ENCODE results near the gene RIMS4. TPM values are rescaled to one million over a fixed set of nuclear protein-coding genes. Genes with fewer than 3 reads are reported as not detected.

Gene RIMS4
- total RNA-seq, 1 experiment from 2014 or later, result 16.3 TPM

- H3K79me2 ChIP-seq (ENCODE audit: insufficient read depth, low read length), result no peaks in the 10 kb centered on the region
- H2BK120ac ChIP-seq (ENCODE audit: low read depth, low read length, poor library complexity, severe bottlenecking), result no peak overlapping the region
- H3K18ac ChIP-seq (ENCODE audit: insufficient read length, low read depth, low read length), result no peak overlapping the region
Observed at GRCh38 chr20:44765701-44766347, 44.5 kb downstream of the RIMS4 start.

More at GRCh38 chr20:44765701-44766347, 44.5 kb downstream of the RIMS4 start:
- H4K8ac ChIP-seq (replicated peaks; ENCODE audit: insufficient read length, low read depth, low read length), result no peak overlapping the region
- Mint-ChIP-seq H3K36me3 (ENCODE audit: insufficient read depth in 1 of 3, low read depth in 3 of 3) (peaks cover 0 to 3% (median 0%) of the 10 kb centered on the region in 3 experiments; a peak in 3 of 7 replicates), H3K4me3 (peak overlapping the region in 1 of 2 experiments; percentile 8; a peak in 1 of 5 replicates), H3K4me1 (peaks cover 17 to 26% of the 10 kb centered on the region in 2 experiments), H3K27ac (peak overlapping the region; percentile 19 to 64 (median 44); a peak in 3 of 7 replicates), H3K27me3 (ENCODE audit: low read depth) (no peaks in the 10 kb centered on the region; the same call in 1 of the 2 replicates), H3K9me3 (no peaks in the 10 kb centered on the region)
- no peaks in the 10 kb centered on the region for H3K27me3 ChIP-seq (ENCODE audit: insufficient read depth, low read length)
- H3K23me2 ChIP-seq (ENCODE audit: insufficient read length, low read depth, low read length, poor library complexity, severe bottlenecking), result no peaks in the 10 kb centered on the region
- no peak overlapping the region for H2BK15ac ChIP-seq (ENCODE audit: low read depth, low read length)
- no peak overlapping the region for H2BK20ac ChIP-seq (ENCODE audit: low read depth, low read length, poor library complexity, severe bottlenecking)
- WGBS (ENCODE audit: extremely low coverage, insufficient read length, low lambda C conversion rate), result no CpG with 5 or more reads among the region's 7 CpGs
- H4K20me1 ChIP-seq (ENCODE audit: control insufficient read depth, insufficient read depth, insufficient read length), result no peaks in the 10 kb centered on the region
- no peaks in the 10 kb centered on the region for H3K9me3 ChIP-seq (ENCODE audit: control insufficient read depth, low read depth, low read length)
- no peak overlapping the region for H4K5ac ChIP-seq (ENCODE audit: insufficient read length, low read depth, low read length)
- H3K79me1 ChIP-seq (ENCODE audit: insufficient read depth, low read depth, low read length, poor library complexity, severe bottlenecking), result no peaks in the 10 kb centered on the region
- no peak overlapping the region; the same call in 1 of the 2 replicates for H3K14ac ChIP-seq (ENCODE audit: insufficient read depth, low read length)
- no peak overlapping the region for H3K56ac ChIP-seq (ENCODE audit: insufficient read length, low read depth, low read length)
- H2BK5ac ChIP-seq (ENCODE audit: insufficient read length, low read length), result no peak overlapping the region
- H3K9ac ChIP-seq (ENCODE audit: extremely low read depth, insufficient read length, low read length), result no peak overlapping the region
- H3T11ph ChIP-seq (ENCODE audit: low read length), result no peak overlapping the region
- peaks cover 2% of the 10 kb centered on the region; the same call in 1 of the 2 replicates for H3K4me1 ChIP-seq (ENCODE audit: insufficient read depth, low read length)
- no peak for DNase-seq
- H3K4me2 ChIP-seq (ENCODE audit: insufficient read depth, insufficient read length, low read length), result no peak overlapping the region
- TF ChIP-seq CTCF (conservative IDR thresholded peaks at IDR 0.05), result no peak
- no peak overlapping the region for H2AK5ac ChIP-seq (ENCODE audit: insufficient read length, low read length)
- H3K23ac ChIP-seq (ENCODE audit: insufficient read length, low read depth, low read length), result no peak overlapping the region
- H2BK12ac ChIP-seq (ENCODE audit: insufficient read length, low read depth, low read length), result no peak overlapping the region
- no peak overlapping the region for H2AFZ ChIP-seq (ENCODE audit: low read length)
- no peak overlapping the region for H4K91ac ChIP-seq (ENCODE audit: insufficient read length, low read depth, low read length)
- no peak overlapping the region for H3K4ac ChIP-seq (ENCODE audit: low read depth, low read length)
- no peak overlapping the region for H3K27ac ChIP-seq (ENCODE audit: insufficient read length, low read depth, low read length)

Data from H9 (cell line).